ENCODE results near the gene ARMC8.

DNA sequence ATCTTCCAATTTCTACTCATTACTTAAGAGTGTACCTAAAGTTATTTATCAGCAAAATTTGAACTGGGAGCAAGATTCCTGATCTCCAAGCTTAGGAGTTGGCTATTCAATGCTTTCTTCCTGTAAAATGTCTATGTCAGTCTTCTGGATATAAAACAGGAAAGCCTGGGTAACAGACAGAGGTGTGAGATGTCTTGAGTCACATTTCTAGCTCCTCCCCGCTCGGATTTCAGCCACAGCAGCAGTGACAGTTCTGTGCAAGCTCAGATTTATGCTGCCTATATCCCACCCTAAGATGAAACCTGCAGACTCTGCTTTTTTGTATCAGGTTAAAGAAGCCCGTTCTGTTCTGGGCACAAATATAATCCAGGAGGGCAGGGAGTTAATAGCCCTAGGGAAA, 2.1 kb upstream of the ARMC8 start:
- TF ChIP-seq, protein P1, sequence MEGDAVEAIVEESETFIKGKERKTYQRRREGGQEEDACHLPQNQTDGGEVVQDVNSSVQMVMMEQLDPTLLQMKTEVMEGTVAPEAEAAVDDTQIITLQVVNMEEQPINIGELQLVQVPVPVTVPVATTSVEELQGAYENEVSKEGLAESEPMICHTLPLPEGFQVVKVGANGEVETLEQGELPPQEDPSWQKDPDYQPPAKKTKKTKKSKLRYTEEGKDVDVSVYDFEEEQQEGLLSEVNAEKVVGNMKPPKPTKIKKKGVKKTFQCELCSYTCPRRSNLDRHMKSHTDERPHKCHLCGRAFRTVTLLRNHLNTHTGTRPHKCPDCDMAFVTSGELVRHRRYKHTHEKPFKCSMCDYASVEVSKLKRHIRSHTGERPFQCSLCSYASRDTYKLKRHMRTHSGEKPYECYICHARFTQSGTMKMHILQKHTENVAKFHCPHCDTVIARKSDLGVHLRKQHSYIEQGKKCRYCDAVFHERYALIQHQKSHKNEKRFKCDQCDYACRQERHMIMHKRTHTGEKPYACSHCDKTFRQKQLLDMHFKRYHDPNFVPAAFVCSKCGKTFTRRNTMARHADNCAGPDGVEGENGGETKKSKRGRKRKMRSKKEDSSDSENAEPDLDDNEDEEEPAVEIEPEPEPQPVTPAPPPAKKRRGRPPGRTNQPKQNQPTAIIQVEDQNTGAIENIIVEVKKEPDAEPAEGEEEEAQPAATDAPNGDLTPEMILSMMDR (IDR thresholded peaks at IDR 0.05), result no peak
- no peak for TF ChIP-seq EZH2phosphoT487 (IDR thresholded peaks at IDR 0.05)

All from neural progenitor cell (in vitro differentiated cells).